Astrocyte (in vitro differentiated cells and primary cell): ENCODE measurements around the gene PSMG2. TPM values are rescaled to one million over a fixed set of nuclear protein-coding genes. Genes with fewer than 3 reads are reported as not detected.

Source experiments
- DNase-seq: peaks from one replicate; pipeline ENCODE4 v3.0.0-alpha.2; 2010; ENCODE audit warnings: low read depth
- FAIRE-seq: peaks from 2 replicates; lab custom pipeline; 2011; peaks lifted over from hg19 to GRCh38; lab: Jason Lieb, UNC
- H2AFZ ChIP-seq: 2 replicates; pipeline ENCODE4 v1.6.0; 2012; ENCODE audit warnings: low read depth, low read length, inconsistent platforms
- H3K27ac ChIP-seq: 2 replicates; pipeline ENCODE4 v1.5.1; 2011; ENCODE audit warnings: low read depth, low read length, inconsistent platforms
- H3K27me3 ChIP-seq: 2 replicates; pipeline ENCODE4 v1.6.0; 2011; ENCODE audit warnings: low read length, inconsistent platforms; ENCODE audit not compliant: insufficient read depth
- H3K36me3 ChIP-seq: 2 replicates; pipeline ENCODE4 v1.5.1; 2011; ENCODE audit warnings: low read length, inconsistent platforms; ENCODE audit not compliant: insufficient read depth
- H3K4me1 ChIP-seq: 2 replicates; pipeline ENCODE4 v1.5.1; 2011; ENCODE audit warnings: low read length, inconsistent platforms; ENCODE audit not compliant: insufficient read depth
- H3K4me2 ChIP-seq: 2 replicates; pipeline ENCODE4 v1.6.0; 2012; ENCODE audit warnings: low read length, inconsistent platforms
- H3K4me3 ChIP-seq: 2 replicates; pipeline ENCODE4 v1.5.1; 2011; ENCODE audit warnings: low read depth, mild to moderate bottlenecking, low read length, inconsistent platforms; ENCODE audit not compliant: insufficient read depth
- H3K79me2 ChIP-seq: 2 replicates; pipeline ENCODE4 v1.6.0; 2012; ENCODE audit warnings: mild to moderate bottlenecking, low read length, inconsistent platforms; ENCODE audit not compliant: insufficient read depth
- H3K9ac ChIP-seq: 2 replicates; pipeline ENCODE4 v1.6.0; 2012; ENCODE audit warnings: mild to moderate bottlenecking, low read length, inconsistent platforms
- H3K9me3 ChIP-seq: 2 replicates; pipeline ENCODE4 v1.5.1; 2012; ENCODE audit warnings: low read depth, mild to moderate bottlenecking, low read length, inconsistent platforms; ENCODE audit not compliant: insufficient read depth
- H4K20me1 ChIP-seq: 2 replicates; pipeline ENCODE4 v1.6.0; 2012; ENCODE audit warnings: low read length, inconsistent platforms; ENCODE audit not compliant: insufficient read depth
- H3K27ac Mint-ChIP-seq: one replicate; pipeline ENCODE4 v1.8.0; 2021; ENCODE audit warnings: mild to moderate bottlenecking, mixed read lengths; ENCODE audit not compliant: unreplicated experiment
- H3K27me3 Mint-ChIP-seq: one replicate; pipeline ENCODE4 v1.8.0; 2021; ENCODE audit warnings: low read depth, mixed read lengths; ENCODE audit not compliant: unreplicated experiment
- H3K36me3 Mint-ChIP-seq: one replicate; pipeline ENCODE4 v1.8.0; 2021; ENCODE audit warnings: low read depth, mixed read lengths; ENCODE audit not compliant: unreplicated experiment
- H3K4me1 Mint-ChIP-seq: one replicate; pipeline ENCODE4 v1.8.0; 2021; ENCODE audit warnings: low read depth, mixed read lengths; ENCODE audit not compliant: unreplicated experiment
- H3K4me3 Mint-ChIP-seq: one replicate; pipeline ENCODE4 v1.8.0; 2021; ENCODE audit warnings: mild to moderate bottlenecking, moderate library complexity, mixed read lengths; ENCODE audit not compliant: unreplicated experiment
- H3K9me3 Mint-ChIP-seq: one replicate; pipeline ENCODE4 v1.8.0; 2021; ENCODE audit warnings: mild to moderate bottlenecking, mixed read lengths; ENCODE audit not compliant: unreplicated experiment
- EZH2 ChIP-seq: IDR thresholded peaks from 2 replicates; pipeline ENCODE4 v1.6.1; 2012; ENCODE audit warnings: mild to moderate bottlenecking, low read length, inconsistent platforms; ENCODE audit not compliant: insufficient read depth
- total RNA-seq: library from RNA; stranded (reverse); gene quantifications from 2 replicates; pipeline ENCODE4 v1.2.1, GENCODE V29; 2021
- TF ChIP-seq, protein P1 (sequence below): IDR thresholded peaks from 2 replicates; pipeline ENCODE4 v1.5.1; 2011; ENCODE audit warnings: low read depth, mild to moderate bottlenecking, inconsistent platforms, low read length, moderate library complexity; ENCODE audit not compliant: insufficient read depth

The PSMG2 gene
- total RNA-seq, 1 donor from 2014 or later, result 57.4 TPM

DNA sequence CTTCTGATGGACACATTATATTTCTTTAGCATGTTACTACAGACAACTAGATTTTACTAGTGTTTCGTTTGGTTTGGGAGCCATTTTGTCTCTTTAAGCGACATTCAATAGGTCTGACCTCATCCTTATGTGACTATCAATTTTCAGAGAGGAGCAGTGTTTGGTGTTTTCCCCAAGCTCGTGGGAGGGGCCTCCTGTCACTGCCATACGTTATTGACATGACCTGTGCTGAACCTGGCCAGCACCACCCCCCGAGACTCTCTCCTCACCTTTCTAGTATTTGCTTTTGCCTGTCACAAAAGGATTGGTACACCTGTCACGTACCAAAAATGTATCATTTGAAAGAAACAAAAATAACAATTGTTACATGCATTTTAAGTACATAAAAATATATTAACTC, 69.3 kb downstream of the PSMG2 start:
- peaks cover 4% of the 10 kb centered on the region for H3K36me3 Mint-ChIP-seq
- H3K27ac ChIP-seq, result no peak overlapping the region
- H3K4me3 ChIP-seq, result no peak overlapping the region
- H3K4me3 Mint-ChIP-seq, result no peak overlapping the region
- DNase-seq (no peak), FAIRE-seq (no peak)
- H3K27me3 ChIP-seq, result no peaks in the 10 kb centered on the region
- H3K4me1 ChIP-seq, result no peaks in the 10 kb centered on the region
- H3K27ac Mint-ChIP-seq, result no peak overlapping the region
- no peak overlapping the region for H3K9ac ChIP-seq
- H3K27me3 Mint-ChIP-seq, result peaks cover 12% of the 10 kb centered on the region
- H3K9me3 Mint-ChIP-seq, result peaks cover 5% of the 10 kb centered on the region
- H3K36me3 ChIP-seq, result no peaks in the 10 kb centered on the region
- no peak overlapping the region for H2AFZ ChIP-seq
- H3K4me2 ChIP-seq, result no peak overlapping the region
- TF ChIP-seq EZH2, result no peak
- TF ChIP-seq, protein P1, sequence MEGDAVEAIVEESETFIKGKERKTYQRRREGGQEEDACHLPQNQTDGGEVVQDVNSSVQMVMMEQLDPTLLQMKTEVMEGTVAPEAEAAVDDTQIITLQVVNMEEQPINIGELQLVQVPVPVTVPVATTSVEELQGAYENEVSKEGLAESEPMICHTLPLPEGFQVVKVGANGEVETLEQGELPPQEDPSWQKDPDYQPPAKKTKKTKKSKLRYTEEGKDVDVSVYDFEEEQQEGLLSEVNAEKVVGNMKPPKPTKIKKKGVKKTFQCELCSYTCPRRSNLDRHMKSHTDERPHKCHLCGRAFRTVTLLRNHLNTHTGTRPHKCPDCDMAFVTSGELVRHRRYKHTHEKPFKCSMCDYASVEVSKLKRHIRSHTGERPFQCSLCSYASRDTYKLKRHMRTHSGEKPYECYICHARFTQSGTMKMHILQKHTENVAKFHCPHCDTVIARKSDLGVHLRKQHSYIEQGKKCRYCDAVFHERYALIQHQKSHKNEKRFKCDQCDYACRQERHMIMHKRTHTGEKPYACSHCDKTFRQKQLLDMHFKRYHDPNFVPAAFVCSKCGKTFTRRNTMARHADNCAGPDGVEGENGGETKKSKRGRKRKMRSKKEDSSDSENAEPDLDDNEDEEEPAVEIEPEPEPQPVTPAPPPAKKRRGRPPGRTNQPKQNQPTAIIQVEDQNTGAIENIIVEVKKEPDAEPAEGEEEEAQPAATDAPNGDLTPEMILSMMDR, result no peak
- peaks cover 3% of the 10 kb centered on the region for H3K4me1 Mint-ChIP-seq
- H4K20me1 ChIP-seq, result no peaks in the 10 kb centered on the region
- no peaks in the 10 kb centered on the region for H3K9me3 ChIP-seq
- H3K79me2 ChIP-seq, result no peaks in the 10 kb centered on the region

GRCh38 chr18:12773369-12773768, 70.5 kb downstream of the PSMG2 start:
- Histone ChIP-seq H3K27me3 (no peaks in the 10 kb centered on the region), H2AFZ (no peak overlapping the region), H3K4me1 (no peaks in the 10 kb centered on the region), H3K9me3 (no peaks in the 10 kb centered on the region), H3K27ac (no peak overlapping the region), H3K4me3 (no peak overlapping the region), H3K79me2 (no peaks in the 10 kb centered on the region), H3K9ac (no peak overlapping the region), H4K20me1 (no peaks in the 10 kb centered on the region), H3K36me3 (no peaks in the 10 kb centered on the region), H3K4me2 (no peak overlapping the region)
- Mint-ChIP-seq H3K36me3 (peaks cover 4% of the 10 kb centered on the region), H3K9me3 (peaks cover 5% of the 10 kb centered on the region), H3K4me3 (no peak overlapping the region), H3K27ac (no peak overlapping the region), H3K27me3 (peaks cover 16% of the 10 kb centered on the region), H3K4me1 (peaks cover 3% of the 10 kb centered on the region)
- DNase-seq (no peak), FAIRE-seq (no peak)
- TF ChIP-seq, protein P1, result no peak
- TF ChIP-seq EZH2, result no peak

DNA sequence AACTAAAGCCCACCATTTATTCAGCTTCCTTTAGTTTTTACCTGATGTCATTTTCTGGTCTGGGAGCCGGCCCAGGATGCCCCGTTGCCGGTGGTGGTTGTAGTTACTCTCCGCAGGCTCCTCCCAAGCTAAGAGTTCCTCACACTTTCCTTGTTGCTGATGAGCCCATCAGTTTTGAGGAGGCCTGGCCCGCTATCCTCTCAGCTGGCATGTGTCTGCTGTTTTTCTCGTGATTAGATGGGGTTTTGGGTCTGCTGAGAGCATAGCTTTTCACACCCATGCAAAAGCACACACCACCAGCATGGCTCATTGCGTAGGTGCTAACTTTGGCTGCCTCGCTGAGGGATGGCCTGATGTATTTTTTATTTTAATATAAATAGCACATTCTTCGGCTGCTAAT, 72.1 kb downstream of the PSMG2 start:
- no peak for FAIRE-seq
- Mint-ChIP-seq H3K4me3 (no peak overlapping the region), H3K9me3 (peaks cover 7% of the 10 kb centered on the region)

More for the DNA sequence above, 72.1 kb downstream of the PSMG2 start:
- Histone ChIP-seq H3K36me3 (no peaks in the 10 kb centered on the region), H3K27ac (no peak overlapping the region), H3K9ac (no peak overlapping the region), H3K4me2 (no peak overlapping the region), H2AFZ (no peak overlapping the region), H3K4me3 (no peak overlapping the region), H3K9me3 (no peaks in the 10 kb centered on the region), H3K27me3 (no peaks in the 10 kb centered on the region), H4K20me1 (no peaks in the 10 kb centered on the region), H3K79me2 (no peaks in the 10 kb centered on the region), H3K4me1 (no peaks in the 10 kb centered on the region)
- TF ChIP-seq EZH2, result no peak
- Mint-ChIP-seq H3K27ac (no peak overlapping the region), H3K4me1 (peaks cover 2% of the 10 kb centered on the region), H3K27me3 (peaks cover 27% of the 10 kb centered on the region), H3K36me3 (peaks cover 2% of the 10 kb centered on the region)
- no peak for DNase-seq

Other genes with a start within 250 kb of the PSMG2 start
- 38.9 and 42.0 TPM in 2 replicates for gene SPIRE1, start 44.9 kb upstream of the PSMG2 start, total RNA-seq
- gene CEP76, start 319 bp upstream of the PSMG2 start, total RNA-seq, result 7.5 and 9.5 TPM in 2 replicates
- gene PTPN2, start 181.2 kb downstream of the PSMG2 start, total RNA-seq, result 20.2 and 25.9 TPM in 2 replicates
- gene SEH1L, start 245.0 kb downstream of the PSMG2 start, total RNA-seq, result 41.2 and 43.9 TPM in 2 replicates